GM20000 (cell line): ENCODE measurements around the gene LYRM4.

ENCODE experiments used
- DNase-seq: peaks from one replicate; pipeline ENCODE4 v3.0.0; 2012; ENCODE audit warnings: low spot score
- TF ChIP-seq, protein P1 (sequence below): IDR thresholded peaks from 2 replicates; pipeline ENCODE4 v1.5.1; 2012; ENCODE audit warnings: mild to moderate bottlenecking, control low read depth; ENCODE audit errors: extremely low read depth, missing control alignments

Gene LYRM4

DNA sequence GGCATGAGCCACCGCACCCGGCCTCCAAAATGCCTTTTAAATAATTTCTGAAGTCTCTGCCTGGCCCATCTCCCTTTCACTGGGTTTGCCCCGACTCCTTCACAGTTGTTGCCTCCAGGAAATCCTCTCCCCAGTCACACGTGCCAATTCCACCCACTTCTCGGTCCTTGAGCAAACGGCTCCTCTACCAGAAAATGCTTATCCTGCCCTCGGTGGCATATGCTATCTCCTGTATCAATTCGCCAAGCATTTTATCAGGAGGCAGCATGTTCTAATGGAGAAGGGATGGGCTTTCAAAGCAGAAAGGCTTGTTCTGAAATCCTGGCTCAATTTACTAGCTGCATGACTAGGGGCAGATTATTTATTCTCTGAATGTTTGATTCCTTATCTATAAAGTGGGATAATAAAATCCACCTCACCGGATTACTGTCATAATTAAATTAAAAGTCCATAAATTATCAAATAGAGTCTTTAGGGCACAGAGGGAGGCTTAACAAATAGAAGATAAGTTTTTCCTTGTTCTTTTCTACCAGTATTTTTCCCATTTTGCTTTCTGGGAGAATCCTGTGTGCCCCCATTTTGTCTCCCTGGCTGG, 109.3 kb downstream of the LYRM4 start:
- TF ChIP-seq, protein P1, sequence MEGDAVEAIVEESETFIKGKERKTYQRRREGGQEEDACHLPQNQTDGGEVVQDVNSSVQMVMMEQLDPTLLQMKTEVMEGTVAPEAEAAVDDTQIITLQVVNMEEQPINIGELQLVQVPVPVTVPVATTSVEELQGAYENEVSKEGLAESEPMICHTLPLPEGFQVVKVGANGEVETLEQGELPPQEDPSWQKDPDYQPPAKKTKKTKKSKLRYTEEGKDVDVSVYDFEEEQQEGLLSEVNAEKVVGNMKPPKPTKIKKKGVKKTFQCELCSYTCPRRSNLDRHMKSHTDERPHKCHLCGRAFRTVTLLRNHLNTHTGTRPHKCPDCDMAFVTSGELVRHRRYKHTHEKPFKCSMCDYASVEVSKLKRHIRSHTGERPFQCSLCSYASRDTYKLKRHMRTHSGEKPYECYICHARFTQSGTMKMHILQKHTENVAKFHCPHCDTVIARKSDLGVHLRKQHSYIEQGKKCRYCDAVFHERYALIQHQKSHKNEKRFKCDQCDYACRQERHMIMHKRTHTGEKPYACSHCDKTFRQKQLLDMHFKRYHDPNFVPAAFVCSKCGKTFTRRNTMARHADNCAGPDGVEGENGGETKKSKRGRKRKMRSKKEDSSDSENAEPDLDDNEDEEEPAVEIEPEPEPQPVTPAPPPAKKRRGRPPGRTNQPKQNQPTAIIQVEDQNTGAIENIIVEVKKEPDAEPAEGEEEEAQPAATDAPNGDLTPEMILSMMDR: no peak
- no peak for DNase-seq

DNA sequence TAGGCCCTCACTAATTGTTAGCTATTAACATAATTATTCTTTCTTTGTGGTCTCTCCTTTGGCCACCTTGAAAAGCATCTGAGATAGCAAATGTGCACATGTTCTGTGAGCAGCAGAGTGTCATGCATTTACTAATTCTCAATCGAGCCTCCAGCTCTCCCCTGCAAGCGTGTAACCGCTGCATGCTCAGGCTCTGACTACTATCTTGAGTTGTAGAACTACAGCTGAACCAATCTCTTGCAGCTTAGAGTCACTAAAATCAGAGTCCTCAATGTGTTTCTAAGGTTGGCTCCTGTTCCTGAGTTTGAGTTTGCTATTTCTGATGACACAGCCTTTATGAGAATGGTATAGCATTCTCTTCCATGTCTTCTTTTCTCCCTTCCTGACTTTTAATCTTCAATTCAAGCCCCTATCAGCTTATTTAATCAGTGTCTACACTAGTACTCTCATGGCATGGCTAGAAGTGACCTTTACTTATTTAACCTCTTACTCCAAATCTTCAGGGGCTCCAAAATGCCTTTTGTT, 110.1 kb downstream of the LYRM4 start:
- no peak for DNase-seq
- TF ChIP-seq, protein P1: no peak

DNA sequence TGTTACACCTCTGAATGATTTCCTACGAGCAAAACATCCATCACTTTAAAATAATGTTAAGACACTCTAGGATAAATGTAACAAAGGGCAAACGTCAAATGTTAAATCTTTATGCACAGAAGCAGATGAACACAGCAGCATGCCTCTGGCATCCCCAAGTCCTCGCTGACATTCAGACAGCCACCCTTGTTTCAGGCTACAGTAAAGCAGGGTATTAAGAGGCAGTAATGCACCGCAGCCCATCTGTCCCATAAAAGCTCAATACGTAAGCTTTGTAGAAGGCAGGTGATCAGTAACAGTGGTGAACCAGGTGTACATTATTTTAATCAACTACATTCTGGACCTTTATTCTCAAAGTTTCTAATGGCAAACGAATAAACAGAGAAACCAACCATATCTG, 110.9 kb downstream of the LYRM4 start:
- DNase-seq: no peak
- TF ChIP-seq, protein P1: no peak

DNA sequence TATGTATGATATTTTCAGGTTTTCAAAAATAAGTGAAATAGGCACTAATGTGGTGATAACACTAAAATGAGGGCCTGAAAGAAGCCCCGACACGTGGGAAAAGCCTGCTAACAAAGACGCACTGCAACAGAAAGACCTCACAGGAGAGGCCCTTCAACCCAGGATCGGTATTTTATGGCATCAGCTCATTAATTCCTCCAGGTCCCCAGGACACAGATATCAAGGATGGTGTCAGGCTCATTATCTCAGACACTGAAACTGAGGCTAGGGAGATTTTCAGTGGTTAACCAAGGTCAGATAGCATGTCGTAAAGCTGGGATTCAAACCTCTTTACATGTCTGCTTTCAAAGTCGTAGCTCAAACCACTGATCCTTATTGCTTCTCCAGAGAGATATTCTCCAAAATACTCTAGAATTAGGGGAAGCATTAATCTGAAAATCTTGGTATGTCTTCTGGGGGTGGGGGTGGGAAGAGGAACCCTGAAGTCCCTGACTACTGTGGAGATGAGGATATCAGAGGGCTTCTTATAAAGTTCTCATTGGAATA, 111.5 kb downstream of the LYRM4 start:
- TF ChIP-seq, protein P1: no peak

DNA sequence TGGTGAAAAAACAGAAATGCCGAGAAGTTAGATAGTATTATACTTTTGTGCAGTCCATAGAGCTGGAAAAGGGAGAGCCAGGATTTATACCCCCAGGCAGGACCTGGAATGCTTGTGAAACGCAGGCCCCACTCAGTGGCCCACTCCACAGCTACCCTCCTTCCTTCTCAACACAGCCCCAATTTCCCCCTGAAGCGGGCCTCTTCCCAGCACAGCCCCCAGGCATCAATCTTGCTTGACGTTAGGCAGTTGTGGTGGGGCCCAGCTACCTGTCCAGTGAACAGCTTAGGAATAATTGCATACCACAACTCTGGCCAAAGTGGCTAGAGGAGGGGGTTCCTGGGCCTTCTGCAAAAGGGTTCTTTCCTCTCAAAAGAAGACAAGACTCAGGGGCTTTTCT, 114.4 kb downstream of the LYRM4 start:
- TF ChIP-seq, protein P1: no peak
- DNase-seq: no peak

More for the DNA sequence above, 111.5 kb downstream of the LYRM4 start:
- DNase-seq: no peak

DNA sequence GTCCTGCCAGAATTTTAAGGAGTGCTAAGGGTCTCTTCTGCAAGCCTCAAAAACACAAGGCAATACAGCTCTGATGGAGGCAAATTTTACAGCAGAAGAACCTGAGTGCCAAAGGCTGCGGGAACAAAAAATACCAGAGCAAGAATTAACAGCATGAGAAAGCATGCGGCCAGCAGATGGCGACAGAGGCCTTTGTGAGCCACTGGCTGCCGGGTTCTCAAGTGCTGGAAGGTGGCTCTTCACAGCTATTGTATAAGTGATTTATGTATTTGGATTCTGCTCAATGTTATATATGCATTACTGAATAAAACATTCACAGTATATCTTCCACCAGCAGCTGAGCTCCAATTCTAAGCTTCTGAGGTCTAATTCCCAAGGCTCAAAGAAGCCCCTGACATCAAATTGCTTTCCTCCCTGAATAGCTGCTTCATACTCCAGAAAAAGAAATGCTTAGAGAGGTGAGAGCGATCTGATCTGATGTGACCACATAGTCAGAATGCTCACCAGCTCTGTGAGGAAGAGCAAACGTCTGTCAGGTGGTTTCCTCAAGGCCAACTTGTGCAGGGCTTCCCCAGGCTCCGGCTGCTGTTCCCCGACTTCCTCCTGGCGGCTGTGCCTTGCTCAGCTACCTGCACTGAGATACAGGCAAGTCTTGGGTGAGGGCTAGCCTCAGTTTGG, 117.0 kb downstream of the LYRM4 start:
- TF ChIP-seq, protein P1: peak; percentile 81
- peak; percentile 71 for DNase-seq

DNA sequence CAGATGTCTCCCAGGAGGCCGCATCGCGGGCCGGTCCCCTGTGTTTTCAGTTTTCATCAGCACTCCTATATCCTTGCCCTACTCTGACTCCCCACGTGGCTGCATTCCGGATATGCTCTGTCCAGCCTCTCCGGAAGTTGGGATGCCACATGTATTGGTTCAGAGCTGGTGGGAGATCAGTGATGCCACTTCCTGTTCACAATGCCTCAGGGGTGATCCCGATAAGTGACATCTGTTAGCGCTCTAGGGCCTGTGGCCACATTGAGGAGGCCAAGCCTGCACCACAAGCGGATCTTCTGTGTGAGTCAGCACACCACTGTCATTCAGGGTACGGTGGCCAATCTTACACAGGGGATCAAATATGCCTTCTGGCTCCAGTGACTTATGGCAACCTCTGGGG, 117.8 kb downstream of the LYRM4 start:
- no peak for DNase-seq
- TF ChIP-seq, protein P1: no peak
